Suprapubic skin (tissue), 4 donors: ENCODE data around the gene ERLIN1.

Experiments used
- EP300 ChIP-seq: sonication (generic); formaldehyde crosslinking; IDR thresholded peaks from one replicate; pipeline ENCODE4 v1.6.1; 2017; ENCODE audit warnings: antibody characterized with exemption
- POLR2AphosphoS5 ChIP-seq, 3 donors: sonication (generic); formaldehyde crosslinking; IDR thresholded peaks; one replicate each; pipeline ENCODE4 v1.6.1; 2017; ENCODE audit warnings: antibody characterized with exemption in 3 of 3
- TF ChIP-seq, protein P1 (sequence below), 2 donors: fragments of 200-600 bp in 1 of 2; fragments of 450-650 bp in 1 of 2; sonication (generic) in 1 of 2; IDR thresholded peaks; one replicate each; pipeline ENCODE4 v1.5.1; 2016 to 2019; ENCODE audit warnings: antibody characterized with exemption in 2 of 2, mild to moderate bottlenecking in 1 of 2, moderate library complexity in 1 of 2

DNA sequence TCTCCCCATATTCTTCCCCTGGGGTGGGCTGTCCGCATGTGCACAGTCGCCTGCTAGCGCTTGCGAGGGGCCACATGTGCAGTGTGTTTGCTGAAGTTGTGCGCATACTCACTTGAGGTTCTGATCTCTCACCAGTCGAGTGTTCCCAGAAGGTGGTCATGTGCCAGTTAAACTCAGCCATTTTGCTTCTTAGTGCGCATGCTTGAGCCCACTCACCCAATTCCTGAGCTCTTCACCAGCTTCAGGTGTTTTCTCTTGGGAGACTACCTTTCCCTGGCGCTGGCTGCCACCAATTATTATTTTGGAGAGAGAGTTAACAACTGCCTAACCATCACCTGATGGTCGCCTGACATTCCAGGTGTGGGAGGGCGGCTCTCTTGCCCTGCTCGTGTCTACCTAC, 79.0 kb downstream of the ERLIN1 start:
- TF ChIP-seq POLR2AphosphoS5 (IDR thresholded peaks at IDR 0.05) (no peak), EP300 (no peak)
- TF ChIP-seq, protein P1, sequence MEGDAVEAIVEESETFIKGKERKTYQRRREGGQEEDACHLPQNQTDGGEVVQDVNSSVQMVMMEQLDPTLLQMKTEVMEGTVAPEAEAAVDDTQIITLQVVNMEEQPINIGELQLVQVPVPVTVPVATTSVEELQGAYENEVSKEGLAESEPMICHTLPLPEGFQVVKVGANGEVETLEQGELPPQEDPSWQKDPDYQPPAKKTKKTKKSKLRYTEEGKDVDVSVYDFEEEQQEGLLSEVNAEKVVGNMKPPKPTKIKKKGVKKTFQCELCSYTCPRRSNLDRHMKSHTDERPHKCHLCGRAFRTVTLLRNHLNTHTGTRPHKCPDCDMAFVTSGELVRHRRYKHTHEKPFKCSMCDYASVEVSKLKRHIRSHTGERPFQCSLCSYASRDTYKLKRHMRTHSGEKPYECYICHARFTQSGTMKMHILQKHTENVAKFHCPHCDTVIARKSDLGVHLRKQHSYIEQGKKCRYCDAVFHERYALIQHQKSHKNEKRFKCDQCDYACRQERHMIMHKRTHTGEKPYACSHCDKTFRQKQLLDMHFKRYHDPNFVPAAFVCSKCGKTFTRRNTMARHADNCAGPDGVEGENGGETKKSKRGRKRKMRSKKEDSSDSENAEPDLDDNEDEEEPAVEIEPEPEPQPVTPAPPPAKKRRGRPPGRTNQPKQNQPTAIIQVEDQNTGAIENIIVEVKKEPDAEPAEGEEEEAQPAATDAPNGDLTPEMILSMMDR (IDR thresholded peaks at IDR 0.05) = no peak
